H1 (cell line): ENCODE measurements around the gene HTATSF1. TPM values are rescaled to one million over a fixed set of nuclear protein-coding genes. Genes with fewer than 3 reads are reported as not detected.

Source experiments
- BRCA1 ChIP-seq: IDR thresholded peaks from 2 replicates; pipeline ENCODE4 v1.6.1; 2012; ENCODE audit warnings: low read depth, low read length, improper control_type of control experiment
- NRF1 ChIP-seq: IDR thresholded peaks from 2 replicates; pipeline ENCODE4 v1.6.1; 2011; ENCODE audit warnings: mild to moderate bottlenecking, low read depth, low read length, improper control_type of control experiment
- POU5F1 ChIP-seq: IDR thresholded peaks from 2 replicates; pipeline ENCODE4 v1.6.1; 2011; ENCODE audit warnings: low read depth, mild to moderate bottlenecking, low read length, moderate library complexity
- SP2 ChIP-seq: IDR thresholded peaks from 2 replicates; pipeline ENCODE4 v1.6.1; 2012; ENCODE audit warnings: mild to moderate bottlenecking, low read length, inconsistent platforms
- SUZ12 ChIP-seq: fragments of 200-600 bp; sonication (generic); IDR thresholded peaks from 2 replicates; pipeline ENCODE4 v1.6.1; 2012; ENCODE audit warnings: mild to moderate bottlenecking, inconsistent platforms, low read length, moderate library complexity, mixed read lengths
- polyA plus RNA-seq, 7 experiments: library from polyadenylated mRNA; depleted of rRNA in 3 of 7; stranded (reverse) in 5 of 7; unstranded in 2 of 7; fragments of >200 nt in 5 of 7; fragments of 200-250 nt in 2 of 7; gene quantifications; 1 replicate in 5 of 7; 2 replicates in 1 of 7; 4 replicates in 1 of 7; pipeline versions ENCODE4 v1.2.1 to v1.2.3, GENCODE V29; 2011 to 2013; ENCODE audit warnings: missing spikeins in 2 of 7, mixed read lengths in 2 of 7
- total RNA-seq: library from RNA; stranded (reverse); fragmentation: NEBNext Ultra II Directional; extraction: Animal tissue kit (Norgen Biotek cat#: 25700); gene quantifications from 2 replicates; pipeline ENCODE4 v1.2.1, GENCODE V29; 2021
- TF ChIP-seq, protein P1 (sequence below): fragments of 300-600 bp; sonication (generic); IDR thresholded peaks from 2 replicates; pipeline ENCODE4 v1.7.1; 2012; ENCODE audit warnings: low read length, moderate library complexity, mild to moderate bottlenecking, inconsistent platforms; ENCODE audit not compliant: insufficient replicate concordance
- TF ChIP-seq, protein P2 (sequence below): IDR thresholded peaks from 2 replicates; pipeline ENCODE4 v1.6.1; 2012; ENCODE audit warnings: inconsistent platforms

The HTATSF1 gene
- total and polyA plus RNA-seq, 2 of the 8 experiments (the other 6 are each of a cell fraction or from before 2014, with no cell fraction given) = 1.2 to 49.3 TPM

DNA sequence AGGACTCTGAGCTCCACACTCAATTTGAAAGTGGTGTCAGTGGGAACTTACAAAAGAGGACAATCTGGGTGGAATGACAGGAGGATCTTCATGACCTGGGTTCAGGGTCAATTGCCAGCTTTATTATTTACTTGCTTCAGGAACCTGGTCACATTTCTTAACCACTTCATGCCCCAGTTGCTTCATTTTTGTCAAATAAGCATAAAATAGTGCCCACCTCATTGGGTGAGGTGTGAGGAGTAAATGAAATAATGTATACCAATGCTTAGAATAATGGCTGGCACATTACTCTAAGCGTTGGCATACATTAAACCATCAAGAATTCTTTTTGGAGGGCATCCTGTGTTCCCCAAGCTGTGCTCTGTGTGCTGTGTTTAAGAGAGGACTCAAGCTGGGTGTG lies 54.0 kb downstream of the HTATSF1 start (continued):
- TF ChIP-seq, protein P1, sequence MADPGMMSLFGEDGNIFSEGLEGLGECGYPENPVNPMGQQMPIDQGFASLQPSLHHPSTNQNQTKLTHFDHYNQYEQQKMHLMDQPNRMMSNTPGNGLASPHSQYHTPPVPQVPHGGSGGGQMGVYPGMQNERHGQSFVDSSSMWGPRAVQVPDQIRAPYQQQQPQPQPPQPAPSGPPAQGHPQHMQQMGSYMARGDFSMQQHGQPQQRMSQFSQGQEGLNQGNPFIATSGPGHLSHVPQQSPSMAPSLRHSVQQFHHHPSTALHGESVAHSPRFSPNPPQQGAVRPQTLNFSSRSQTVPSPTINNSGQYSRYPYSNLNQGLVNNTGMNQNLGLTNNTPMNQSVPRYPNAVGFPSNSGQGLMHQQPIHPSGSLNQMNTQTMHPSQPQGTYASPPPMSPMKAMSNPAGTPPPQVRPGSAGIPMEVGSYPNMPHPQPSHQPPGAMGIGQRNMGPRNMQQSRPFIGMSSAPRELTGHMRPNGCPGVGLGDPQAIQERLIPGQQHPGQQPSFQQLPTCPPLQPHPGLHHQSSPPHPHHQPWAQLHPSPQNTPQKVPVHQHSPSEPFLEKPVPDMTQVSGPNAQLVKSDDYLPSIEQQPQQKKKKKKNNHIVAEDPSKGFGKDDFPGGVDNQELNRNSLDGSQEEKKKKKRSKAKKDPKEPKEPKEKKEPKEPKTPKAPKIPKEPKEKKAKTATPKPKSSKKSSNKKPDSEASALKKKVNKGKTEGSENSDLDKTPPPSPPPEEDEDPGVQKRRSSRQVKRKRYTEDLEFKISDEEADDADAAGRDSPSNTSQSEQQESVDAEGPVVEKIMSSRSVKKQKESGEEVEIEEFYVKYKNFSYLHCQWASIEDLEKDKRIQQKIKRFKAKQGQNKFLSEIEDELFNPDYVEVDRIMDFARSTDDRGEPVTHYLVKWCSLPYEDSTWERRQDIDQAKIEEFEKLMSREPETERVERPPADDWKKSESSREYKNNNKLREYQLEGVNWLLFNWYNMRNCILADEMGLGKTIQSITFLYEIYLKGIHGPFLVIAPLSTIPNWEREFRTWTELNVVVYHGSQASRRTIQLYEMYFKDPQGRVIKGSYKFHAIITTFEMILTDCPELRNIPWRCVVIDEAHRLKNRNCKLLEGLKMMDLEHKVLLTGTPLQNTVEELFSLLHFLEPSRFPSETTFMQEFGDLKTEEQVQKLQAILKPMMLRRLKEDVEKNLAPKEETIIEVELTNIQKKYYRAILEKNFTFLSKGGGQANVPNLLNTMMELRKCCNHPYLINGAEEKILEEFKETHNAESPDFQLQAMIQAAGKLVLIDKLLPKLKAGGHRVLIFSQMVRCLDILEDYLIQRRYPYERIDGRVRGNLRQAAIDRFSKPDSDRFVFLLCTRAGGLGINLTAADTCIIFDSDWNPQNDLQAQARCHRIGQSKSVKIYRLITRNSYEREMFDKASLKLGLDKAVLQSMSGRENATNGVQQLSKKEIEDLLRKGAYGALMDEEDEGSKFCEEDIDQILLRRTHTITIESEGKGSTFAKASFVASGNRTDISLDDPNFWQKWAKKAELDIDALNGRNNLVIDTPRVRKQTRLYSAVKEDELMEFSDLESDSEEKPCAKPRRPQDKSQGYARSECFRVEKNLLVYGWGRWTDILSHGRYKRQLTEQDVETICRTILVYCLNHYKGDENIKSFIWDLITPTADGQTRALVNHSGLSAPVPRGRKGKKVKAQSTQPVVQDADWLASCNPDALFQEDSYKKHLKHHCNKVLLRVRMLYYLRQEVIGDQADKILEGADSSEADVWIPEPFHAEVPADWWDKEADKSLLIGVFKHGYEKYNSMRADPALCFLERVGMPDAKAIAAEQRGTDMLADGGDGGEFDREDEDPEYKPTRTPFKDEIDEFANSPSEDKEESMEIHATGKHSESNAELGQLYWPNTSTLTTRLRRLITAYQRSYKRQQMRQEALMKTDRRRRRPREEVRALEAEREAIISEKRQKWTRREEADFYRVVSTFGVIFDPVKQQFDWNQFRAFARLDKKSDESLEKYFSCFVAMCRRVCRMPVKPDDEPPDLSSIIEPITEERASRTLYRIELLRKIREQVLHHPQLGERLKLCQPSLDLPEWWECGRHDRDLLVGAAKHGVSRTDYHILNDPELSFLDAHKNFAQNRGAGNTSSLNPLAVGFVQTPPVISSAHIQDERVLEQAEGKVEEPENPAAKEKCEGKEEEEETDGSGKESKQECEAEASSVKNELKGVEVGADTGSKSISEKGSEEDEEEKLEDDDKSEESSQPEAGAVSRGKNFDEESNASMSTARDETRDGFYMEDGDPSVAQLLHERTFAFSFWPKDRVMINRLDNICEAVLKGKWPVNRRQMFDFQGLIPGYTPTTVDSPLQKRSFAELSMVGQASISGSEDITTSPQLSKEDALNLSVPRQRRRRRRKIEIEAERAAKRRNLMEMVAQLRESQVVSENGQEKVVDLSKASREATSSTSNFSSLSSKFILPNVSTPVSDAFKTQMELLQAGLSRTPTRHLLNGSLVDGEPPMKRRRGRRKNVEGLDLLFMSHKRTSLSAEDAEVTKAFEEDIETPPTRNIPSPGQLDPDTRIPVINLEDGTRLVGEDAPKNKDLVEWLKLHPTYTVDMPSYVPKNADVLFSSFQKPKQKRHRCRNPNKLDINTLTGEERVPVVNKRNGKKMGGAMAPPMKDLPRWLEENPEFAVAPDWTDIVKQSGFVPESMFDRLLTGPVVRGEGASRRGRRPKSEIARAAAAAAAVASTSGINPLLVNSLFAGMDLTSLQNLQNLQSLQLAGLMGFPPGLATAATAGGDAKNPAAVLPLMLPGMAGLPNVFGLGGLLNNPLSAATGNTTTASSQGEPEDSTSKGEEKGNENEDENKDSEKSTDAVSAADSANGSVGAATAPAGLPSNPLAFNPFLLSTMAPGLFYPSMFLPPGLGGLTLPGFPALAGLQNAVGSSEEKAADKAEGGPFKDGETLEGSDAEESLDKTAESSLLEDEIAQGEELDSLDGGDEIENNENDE = no peak
- TF ChIP-seq BRCA1 (no peak), SP2 (no peak), POU5F1 (no peak), NRF1 (no peak), SUZ12 (no peak)
- TF ChIP-seq, protein P2, sequence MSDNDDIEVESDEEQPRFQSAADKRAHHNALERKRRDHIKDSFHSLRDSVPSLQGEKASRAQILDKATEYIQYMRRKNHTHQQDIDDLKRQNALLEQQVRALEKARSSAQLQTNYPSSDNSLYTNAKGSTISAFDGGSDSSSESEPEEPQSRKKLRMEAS = no peak
